ENCODE measurements around the gene TRIM3.
"Not testable (repeated sequence)": the region's sequence is repeated elsewhere in the genome, so short reads cannot be mapped to it uniquely, and the experiment has no call there.

TRIM3 gene

GRCh38 chr11:6473451-6474412, at the start of gene TRIM3:
TRIM3 (minus strand) TSS chr11:6473941; CDS start chr11:6465695, 8,246 bp downstream.
- peak; percentile 97 for DNase-seq (ENCODE audit: low spot score)

- no peak for DNase-seq (ENCODE audit: low spot score)
These were observed 49.5 kb upstream of the TRIM3 start for GRCh38 chr11:6523253-6523652.

GRCh38 chr11:6521946-6522345, 48.2 kb upstream of the TRIM3 start:
- not testable (repeated sequence) for DNase-seq (ENCODE audit: low spot score)

DNA sequence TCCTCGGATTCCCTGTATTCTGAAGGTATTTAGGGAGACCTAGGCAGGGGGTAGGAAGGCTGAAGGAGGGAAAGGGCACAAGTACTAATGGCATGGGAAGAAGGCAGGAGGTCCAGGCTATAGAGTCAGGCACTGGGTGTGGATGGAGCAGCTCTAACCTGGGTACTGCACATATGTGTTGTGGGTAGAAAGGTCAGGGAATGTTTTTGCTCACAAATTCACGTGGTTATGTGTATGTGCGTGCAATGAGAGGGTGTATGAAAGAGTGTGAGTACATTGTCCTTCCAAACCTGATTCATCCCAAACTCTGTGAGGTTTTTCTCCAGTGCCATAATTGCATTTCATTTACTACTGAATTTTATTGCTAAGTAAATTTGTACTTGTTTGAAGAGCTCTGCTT, 46.5 kb upstream of the TRIM3 start:
- DNase-seq (ENCODE audit: low spot score), result no peak

DNA sequence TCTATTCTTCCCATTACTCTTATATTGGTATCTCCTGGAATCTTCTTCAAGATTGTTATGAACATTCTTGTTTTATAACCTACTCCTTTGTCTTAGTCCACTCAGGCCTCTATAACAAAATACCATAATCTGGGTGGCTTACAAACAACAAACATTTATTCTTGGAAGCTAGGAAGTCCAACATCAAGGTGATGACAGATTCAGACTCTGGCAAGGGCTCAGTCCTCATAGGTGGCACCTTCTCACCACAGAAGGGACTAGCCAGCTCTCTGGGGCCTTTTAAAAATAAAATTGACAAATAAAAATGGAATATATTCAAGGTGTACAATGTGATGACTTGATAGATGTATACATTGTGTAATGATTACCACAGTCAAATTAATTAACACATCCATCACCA, 43.1 kb upstream of the TRIM3 start:
- no peak for DNase-seq (ENCODE audit: low spot score)

DNA sequence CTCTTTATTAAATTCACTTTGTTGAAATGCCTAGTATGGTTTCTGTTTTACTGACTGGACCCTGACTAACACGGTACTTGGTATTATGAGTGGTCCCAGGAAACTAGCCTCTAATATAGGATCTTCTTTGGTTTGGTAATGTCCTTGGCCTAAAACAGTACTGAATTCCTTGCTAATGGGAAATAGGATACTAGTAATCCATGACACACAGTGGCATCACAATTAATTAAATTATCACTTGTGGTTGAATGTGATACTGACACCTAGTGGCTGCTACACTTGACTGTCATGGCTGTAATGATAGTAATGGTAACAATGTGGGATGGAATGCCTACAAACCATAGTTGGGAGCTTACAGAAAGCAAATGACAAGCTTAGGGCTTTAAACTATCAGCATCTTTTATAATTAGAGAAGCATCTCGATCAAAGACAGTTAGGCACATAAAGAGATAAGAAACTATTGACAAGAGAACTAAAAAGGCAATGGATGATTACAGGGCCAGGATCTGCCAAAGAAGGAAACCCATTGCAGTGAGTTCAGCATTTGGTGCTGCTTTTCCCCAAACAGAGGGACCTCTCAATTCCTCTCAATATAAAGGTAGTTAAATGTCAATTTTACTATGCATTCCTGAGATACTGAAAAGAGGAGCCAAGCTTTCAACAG, 32.0 kb upstream of the TRIM3 start:
- peak; percentile 64 for DNase-seq (ENCODE audit: low spot score)

GRCh38 chr11:6504166-6504565, 30.4 kb upstream of the TRIM3 start:
- DNase-seq (ENCODE audit: low spot score), result no peak

GRCh38 chr11:6502382-6502781, 28.6 kb upstream of the TRIM3 start:
- no peak for DNase-seq (ENCODE audit: low spot score)

DNA sequence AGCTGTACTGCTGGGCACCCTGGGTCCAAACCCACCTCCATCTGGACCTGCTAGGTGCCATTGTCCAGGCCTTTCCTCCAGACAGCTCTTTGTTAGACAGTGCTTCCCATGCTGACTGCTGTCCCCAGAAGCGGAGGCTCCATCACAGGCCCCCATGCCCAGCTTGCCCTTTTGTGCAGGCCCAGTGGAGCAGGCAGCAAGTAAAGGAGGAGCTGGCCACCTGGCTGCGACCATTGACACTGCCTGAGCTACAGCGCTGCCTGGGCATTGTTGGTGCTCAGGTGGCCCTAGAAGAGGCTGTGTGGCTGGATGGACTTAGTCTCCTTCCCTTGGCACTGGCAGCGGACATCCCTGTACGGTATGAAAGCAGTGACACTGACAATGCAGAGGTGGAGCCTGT, 24.8 kb upstream of the TRIM3 start:
- no peak for DNase-seq (ENCODE audit: low spot score)

DNA sequence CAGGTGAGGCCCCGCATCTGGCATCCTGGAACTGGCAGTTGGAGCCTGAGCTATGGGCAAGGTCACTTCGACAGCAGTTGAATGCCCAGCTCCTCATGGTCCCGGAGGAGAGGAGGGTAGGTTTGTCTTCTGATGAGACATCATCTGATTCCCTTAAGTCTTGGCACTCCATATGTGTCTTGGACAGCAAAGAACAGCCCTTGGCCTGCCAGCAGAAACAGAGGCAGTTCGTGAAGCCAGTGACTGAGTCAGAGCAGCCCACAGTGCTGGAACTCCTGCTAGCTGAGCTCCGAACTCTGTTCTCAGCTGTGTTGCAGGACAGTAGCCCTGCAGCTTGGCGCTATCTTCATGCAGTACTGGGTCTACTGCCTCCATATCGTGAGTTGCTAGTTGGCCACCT, 24.4 kb upstream of the TRIM3 start:
- DNase-seq (ENCODE audit: low spot score), result no peak

- peak; percentile 79 for DNase-seq (ENCODE audit: low spot score)
These were observed 23.5 kb upstream of the TRIM3 start, which contains the start of gene DNHD1 for GRCh38 chr11:6497069-6497839. DNHD1 (plus strand) TSS chr11:6497280; CDS start chr11:6498216, 936 bp downstream.

DNA sequence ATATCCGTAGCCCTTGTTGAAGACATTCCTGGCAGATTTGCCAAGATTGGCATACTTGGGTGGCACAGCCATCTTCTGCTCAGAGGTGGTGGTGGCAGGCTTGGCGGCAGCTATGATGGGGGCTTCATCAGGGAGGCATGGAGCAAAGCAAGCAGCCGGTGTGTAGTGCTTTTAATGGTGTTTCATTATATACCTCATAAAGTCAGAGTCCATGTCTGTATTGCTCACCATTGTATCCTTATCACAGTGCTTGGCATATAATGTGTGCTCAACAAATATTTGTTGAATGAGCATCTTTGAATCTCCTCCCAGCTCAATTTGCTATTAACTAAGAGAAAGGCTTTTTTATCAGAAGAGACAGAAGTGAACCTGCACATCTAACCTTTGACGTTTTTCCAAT, 15.6 kb upstream of the TRIM3 start:
- DNase-seq (ENCODE audit: low spot score), result no peak

GRCh38 chr11:6488821-6489220, 15.1 kb upstream of the TRIM3 start:
- no peak for DNase-seq (ENCODE audit: low spot score)

DNA sequence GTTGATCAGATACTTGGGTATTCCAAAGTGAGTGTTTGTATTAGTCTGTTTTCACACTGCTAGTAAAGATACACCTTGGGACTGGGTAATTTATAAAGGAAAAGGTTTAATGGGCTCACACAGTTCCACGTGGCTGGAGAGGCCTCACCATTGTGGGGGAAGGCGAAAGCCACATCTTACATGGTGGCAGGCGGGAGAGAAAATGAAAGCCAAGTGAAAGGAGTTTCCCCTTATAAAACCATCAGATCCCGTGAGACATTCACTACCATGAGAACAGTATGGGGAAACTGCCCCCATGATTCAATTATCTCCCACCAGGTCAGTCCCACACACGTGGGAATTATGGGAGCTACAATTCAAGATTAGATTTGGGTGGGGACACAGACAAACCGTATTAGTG, 14.6 kb upstream of the TRIM3 start:
- DNase-seq (ENCODE audit: low spot score), result no peak

- DNase-seq (ENCODE audit: low spot score), result no peak
These were observed 13.2 kb upstream of the TRIM3 start for GRCh38 chr11:6486938-6487337.

DNA sequence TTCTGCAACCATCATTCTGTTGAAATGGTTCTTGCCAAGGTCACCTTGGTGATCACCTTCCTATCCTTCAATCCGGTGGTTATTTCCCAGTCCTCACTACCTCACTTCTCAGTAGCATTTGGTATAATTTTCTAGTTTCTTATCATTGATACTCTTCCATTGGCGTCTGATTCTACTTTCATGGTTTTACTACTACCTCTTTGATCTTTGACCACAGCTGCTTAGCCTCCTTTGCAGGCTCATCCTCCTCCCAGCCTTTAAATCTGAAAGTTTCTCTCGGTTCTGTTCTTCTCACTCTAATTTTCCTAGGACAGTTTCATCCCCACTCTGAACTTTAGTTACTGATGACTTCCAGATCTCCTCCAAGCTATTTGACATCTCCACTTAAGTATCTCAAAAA, 12.5 kb upstream of the TRIM3 start:
- DNase-seq (ENCODE audit: low spot score), result no peak

DNA sequence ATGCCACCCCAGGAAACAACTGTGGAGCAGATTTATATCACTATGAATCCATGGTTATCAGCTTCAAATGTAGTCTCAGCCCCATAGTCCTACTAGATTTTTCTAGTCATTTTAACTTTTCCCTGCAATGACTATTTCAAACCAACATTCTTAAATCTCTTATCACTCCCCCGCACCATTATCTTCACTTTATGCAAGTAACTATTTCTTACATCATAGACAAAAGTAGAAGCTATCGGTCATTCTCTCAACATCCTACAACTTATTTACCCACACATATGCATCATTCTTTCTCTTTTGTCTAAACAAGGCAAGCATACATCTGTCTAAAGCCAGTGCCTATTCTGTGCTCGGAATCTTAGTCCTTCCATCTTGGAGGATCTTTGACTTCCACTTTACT, 11.9 kb upstream of the TRIM3 start:
- DNase-seq (ENCODE audit: low spot score), result no peak

GRCh38 chr11:6483015-6483414, 9.3 kb upstream of the TRIM3 start:
- DNase-seq (ENCODE audit: low spot score), result no peak

GRCh38 chr11:6482441-6482840, 8.7 kb upstream of the TRIM3 start:
- no peak for DNase-seq (ENCODE audit: low spot score)

DNA sequence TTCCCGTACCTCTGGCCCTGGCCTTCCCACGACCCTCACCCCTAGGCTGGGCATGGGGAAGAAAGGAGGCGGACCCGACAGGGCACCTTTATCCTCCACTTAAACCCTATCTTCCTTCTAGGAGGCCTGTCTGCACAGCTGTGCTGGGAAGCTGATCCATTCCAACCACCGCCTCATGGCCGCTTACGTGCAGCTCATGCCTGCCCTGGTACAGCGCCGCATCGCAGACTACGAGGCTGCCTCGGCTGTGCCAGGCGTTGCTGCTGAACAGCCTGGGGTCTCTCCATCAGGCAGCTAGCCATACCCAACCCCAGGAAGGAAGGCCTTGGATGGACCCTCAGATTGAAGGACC, 8.2 kb upstream of the TRIM3 start:
- no peak for DNase-seq (ENCODE audit: low spot score)

- peak; percentile 98 for DNase-seq (ENCODE audit: low spot score)
These were observed 7.5 kb upstream of the TRIM3 start, which contains the start of the genes ARFIP2 and TIMM10B for GRCh38 chr11:6481012-6481923. ARFIP2 (minus strand) TSS chr11:6481331; CDS start chr11:6480421, 910 bp downstream. TIMM10B (plus strand) TSS chr11:6481501; CDS start chr11:6481517, 16 bp downstream.

Data from iPS-NIHi11 (cell line).